Measurements from ENCODE around the gene RPS26. TPM values are rescaled to one million over a fixed set of nuclear protein-coding genes. Genes with fewer than 3 reads are reported as not detected.

RPS26 gene
- total RNA-seq, 1 experiment from 2014 or later = 70.2 TPM

- RAD21 ChIA-PET (ENCODE audit: low non-redundant PET in 1 of 2, low total read pairs in 2 of 2, uncharacterized antibody in 2 of 2, unreplicated experiment in 2 of 2) = no interaction called here
- peaks cover 14% of the 10 kb centered on the region; the same call in 1 of the 2 replicates for H4K20me1 ChIP-seq (ENCODE audit: insufficient read depth)
- H3K4me1 ChIP-seq (ENCODE audit: control insufficient read depth in 1 of 2, insufficient read depth in 2 of 2, low read length in 2 of 2) = peaks cover 16 to 44% of the 10 kb centered on the region in 2 experiments
- H3K4me3 ChIP-seq (replicated peaks in 1 of 2; ENCODE audit: low read depth in 1 of 2, low read length in 2 of 2) = peak overlapping the region; percentile 90 to 99
- H3K27ac ChIP-seq (ENCODE audit: low read depth, low read length) = peak overlapping the region; percentile 86
- no TSS peak for BruUV-seq (replicated peaks)
- no peaks in the 10 kb centered on the region for H3K9me2 ChIP-seq (ENCODE audit: insufficient read depth)
- H3K79me2 ChIP-seq (ENCODE audit: insufficient read depth, low read length) = peaks cover 23% of the 10 kb centered on the region
- peak overlapping the region; percentile 92 for H3K4me2 ChIP-seq (ENCODE audit: low read length)
- H3K9ac ChIP-seq (ENCODE audit: low read length) = peak overlapping the region; percentile 79
- H3K27me3 ChIP-seq (ENCODE audit: insufficient read depth, low read length) = no peaks in the 10 kb centered on the region
- H3K36me3 ChIP-seq (ENCODE audit: control insufficient read depth in 1 of 2, insufficient read depth in 2 of 2, low read length in 2 of 2) = peaks cover 14 to 31% of the 10 kb centered on the region in 2 experiments; a peak in 3 of 4 replicates
- H2AFZ ChIP-seq (ENCODE audit: low read depth, low read length, poor library complexity, severe bottlenecking) = no peak overlapping the region
- POLR2A ChIA-PET = no interaction called here
- TF ChIP-seq YY1 (IDR thresholded peaks at IDR 0.05; ENCODE audit: extremely low read depth, insufficient replicate concordance, low read depth, low read length) (no peak), ZNF274 (IDR thresholded peaks at IDR 0.05; ENCODE audit: low read depth, low read length) (no peak), CBX3 (IDR thresholded peaks at IDR 0.05; ENCODE audit: low read depth) (no peak), EZH2 (IDR thresholded peaks at IDR 0.05) (no peak), ELF1 (IDR thresholded peaks at IDR 0.05; ENCODE audit: borderline replicate concordance, low read depth) (no peak)
- no peaks in the 10 kb centered on the region for H3K9me3 ChIP-seq (ENCODE audit: control insufficient read depth in 1 of 2, insufficient read depth in 1 of 2, low read depth in 1 of 2, low read length in 2 of 2)
- intact Hi-C loops (cut with micrococcal nuclease) = loop anchor here (5.0 kb wide), 1 partner anchor 111 kb away; the partner anchor contains the start of gene DGKA
- CTCF ChIA-PET = no interaction called here
- ATAC-seq (no peak), DNase-seq (ENCODE audit: low read depth, low spot score) (no peak)
Observed at GRCh38 chr12:56042843-56043242, 1.1 kb downstream of the RPS26 start.

- POLR2A ChIA-PET = interaction anchor here (1.0 to 3.6 kb wide), 6 partner anchors 11 to 217 kb away, joined by 3 to 19 read pairs (median 4); partner anchors contain the start of genes DNAJC14, ESYT1, RPL41 and SUOX
- Histone ChIP-seq H3K4me2 (ENCODE audit: low read length) (no peak overlapping the region), H3K79me2 (ENCODE audit: insufficient read depth, low read length) (peaks cover 23% of the 10 kb centered on the region), H2AFZ (ENCODE audit: low read depth, low read length, poor library complexity, severe bottlenecking) (no peak overlapping the region), H3K9ac (ENCODE audit: low read length) (no peak overlapping the region), H3K9me3 (ENCODE audit: control insufficient read depth in 1 of 2, insufficient read depth in 1 of 2, low read depth in 1 of 2, low read length in 2 of 2) (no peaks in the 10 kb centered on the region), H3K4me3 (replicated peaks in 1 of 2; ENCODE audit: low read depth in 1 of 2, low read length in 2 of 2) (no peak overlapping the region), H3K27ac (ENCODE audit: low read depth, low read length) (peak overlapping the region; percentile 46), H3K9me2 (ENCODE audit: insufficient read depth) (no peaks in the 10 kb centered on the region), H3K27me3 (ENCODE audit: insufficient read depth, low read length) (no peaks in the 10 kb centered on the region), H3K36me3 (ENCODE audit: control insufficient read depth in 1 of 2, insufficient read depth in 2 of 2, low read length in 2 of 2) (peaks cover 14 to 31% of the 10 kb centered on the region in 2 experiments; a peak in 3 of 4 replicates), H4K20me1 (ENCODE audit: insufficient read depth) (peaks cover 14% of the 10 kb centered on the region; the same call in 1 of the 2 replicates), H3K4me1 (ENCODE audit: control insufficient read depth in 1 of 2, insufficient read depth in 2 of 2, low read length in 2 of 2) (peaks cover 6 to 31% of the 10 kb centered on the region in 2 experiments; a peak in 3 of 4 replicates)
- TF ChIP-seq POLR2AphosphoS5 (IDR thresholded peaks at IDR 0.05; ENCODE audit: low read depth, low read length) (no peak), SIN3A (IDR thresholded peaks at IDR 0.05; ENCODE audit: low read depth) (0 out of 2 replicates have a peak, but pooled peaks have one; percentile 5)
- CTCF ChIA-PET = interaction anchor here (0.8 to 2.4 kb wide), 7 partner anchors 14 to 308 kb away, joined by 3 to 13 read pairs (median 5); partner anchors contain the start of genes PA2G4 and ZC3H10
- ATAC-seq = peak; percentile 1; the same call in 1 of the 2 replicates
- no peak for DNase-seq (ENCODE audit: low read depth, low spot score)
- RAD21 ChIA-PET (ENCODE audit: low non-redundant PET in 1 of 2, low total read pairs in 2 of 2, uncharacterized antibody in 2 of 2, unreplicated experiment in 2 of 2) = no interaction called here
- no TSS peak for BruUV-seq (replicated peaks)
- intact Hi-C loops (cut with micrococcal nuclease) = loop anchor here (2.0 kb wide), 2 partner anchors 59 to 73 kb away; partner anchors contain the start of genes PA2G4 and ZC3H10
Observed at GRCh38 chr12:56046027-56046780, 4.5 kb downstream of the RPS26 start.

All from HCT116 (cell line).